Vagina (tissue), 2 donors: Measurements from ENCODE around the gene EIF5B.
"Not testable (repeated sequence)": the region's sequence is repeated elsewhere in the genome, so short reads cannot be mapped to it uniquely, and the experiment has no call there.

Experiments
- POLR2A ChIP-seq, 2 donors: fragments of 450-650 bp; IDR thresholded peaks; one replicate each; pipeline ENCODE4 v1.6.1; 2017; ENCODE audit warnings: antibody characterized with exemption in 2 of 2, mild to moderate bottlenecking in 2 of 2, moderate library complexity in 2 of 2
- POLR2AphosphoS5 ChIP-seq, 2 donors: sonication (generic); formaldehyde crosslinking; IDR thresholded peaks; one replicate each; pipeline ENCODE4 v1.9.0; 2017; ENCODE audit warnings: antibody characterized with exemption in 2 of 2, mild to moderate bottlenecking in 2 of 2, low read depth in 1 of 2; ENCODE audit not compliant: insufficient read depth in 1 of 2
- TF ChIP-seq, protein P1 (sequence below), 3 experiments: fragments of 450-650 bp in 2 of 3; fragments of 200-600 bp in 1 of 3; sonication (generic) in 1 of 3; IDR thresholded peaks; one replicate each; pipeline ENCODE4 v1.5.1; 2017 to 2019; ENCODE audit warnings: antibody characterized with exemption in 3 of 3, mild to moderate bottlenecking in 2 of 3, moderate library complexity in 2 of 3

DNA sequence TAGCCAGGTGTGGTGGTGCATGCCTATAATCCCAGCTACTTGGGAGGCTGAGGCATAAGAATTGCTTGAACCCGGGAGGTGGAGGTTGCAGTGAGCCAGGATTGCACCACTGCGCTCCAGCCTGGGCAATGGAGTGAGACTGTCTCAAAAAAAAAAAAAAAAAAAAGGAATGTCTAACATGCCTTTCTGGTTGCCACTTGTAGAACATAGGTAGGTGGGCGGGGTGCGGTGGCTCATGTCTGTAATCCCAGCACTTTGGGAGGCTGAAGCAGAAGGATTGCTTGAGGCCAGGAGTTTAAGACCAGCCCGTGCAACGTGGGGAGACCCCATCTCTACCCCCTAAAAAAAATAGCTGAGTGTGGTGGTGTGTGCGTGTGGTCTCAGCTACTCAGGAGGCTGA lies 8.3 kb downstream of the EIF5B start:
- TF ChIP-seq, protein P1, sequence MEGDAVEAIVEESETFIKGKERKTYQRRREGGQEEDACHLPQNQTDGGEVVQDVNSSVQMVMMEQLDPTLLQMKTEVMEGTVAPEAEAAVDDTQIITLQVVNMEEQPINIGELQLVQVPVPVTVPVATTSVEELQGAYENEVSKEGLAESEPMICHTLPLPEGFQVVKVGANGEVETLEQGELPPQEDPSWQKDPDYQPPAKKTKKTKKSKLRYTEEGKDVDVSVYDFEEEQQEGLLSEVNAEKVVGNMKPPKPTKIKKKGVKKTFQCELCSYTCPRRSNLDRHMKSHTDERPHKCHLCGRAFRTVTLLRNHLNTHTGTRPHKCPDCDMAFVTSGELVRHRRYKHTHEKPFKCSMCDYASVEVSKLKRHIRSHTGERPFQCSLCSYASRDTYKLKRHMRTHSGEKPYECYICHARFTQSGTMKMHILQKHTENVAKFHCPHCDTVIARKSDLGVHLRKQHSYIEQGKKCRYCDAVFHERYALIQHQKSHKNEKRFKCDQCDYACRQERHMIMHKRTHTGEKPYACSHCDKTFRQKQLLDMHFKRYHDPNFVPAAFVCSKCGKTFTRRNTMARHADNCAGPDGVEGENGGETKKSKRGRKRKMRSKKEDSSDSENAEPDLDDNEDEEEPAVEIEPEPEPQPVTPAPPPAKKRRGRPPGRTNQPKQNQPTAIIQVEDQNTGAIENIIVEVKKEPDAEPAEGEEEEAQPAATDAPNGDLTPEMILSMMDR (IDR thresholded peaks at IDR 0.05): not testable (repeated sequence)
- not testable (repeated sequence) for TF ChIP-seq POLR2AphosphoS5 (IDR thresholded peaks at IDR 0.05; ENCODE audit: insufficient read depth in 1 of 2, low read depth in 1 of 2); POLR2A (IDR thresholded peaks at IDR 0.05)
